ENCODE measurements around the gene IL1RN. TPM values are rescaled to one million over a fixed set of nuclear protein-coding genes. Genes with fewer than 3 reads are reported as not detected.

Gene IL1RN
- total and polyA plus RNA-seq, 2 donors (not counting 3 experiments of a cell fraction or from before 2014, with no cell fraction given): not detected

- intact Hi-C loops (cut with micrococcal nuclease) (no loop called here), dilution Hi-C loops (cut with MboI; ENCODE audit: extremely low pct_ligation_motif_present, low sequenced_read_pairs) (no loop called here)
- Histone ChIP-seq H2AFZ (ENCODE audit: low read depth, low read length) (no peak overlapping the region), H3K27ac (ENCODE audit: insufficient read depth, low read depth, low read length) (no peak overlapping the region), H3K27me3 (ENCODE audit: control insufficient read depth in 2 of 2, insufficient read depth in 2 of 2, low read length in 2 of 2) (peaks cover 0 to 24% of the 10 kb centered on the region in 2 experiments), H3K9me3 (replicated peaks; ENCODE audit: control insufficient read depth, insufficient read depth, low read length) (no peaks in the 10 kb centered on the region), H3K9me1 (replicated peaks; ENCODE audit: control insufficient read depth, extremely low read depth, insufficient read depth, low read length) (no peaks in the 10 kb centered on the region), H3K79me2 (ENCODE audit: control insufficient read depth, insufficient read depth, low read length) (no peaks in the 10 kb centered on the region), H3K36me3 (ENCODE audit: control insufficient read depth in 2 of 2, extremely low read depth in 1 of 2, insufficient read depth in 2 of 2, low read length in 2 of 2) (no peaks in the 10 kb centered on the region), H3K4me2 (ENCODE audit: insufficient read depth, low read length) (no peak overlapping the region), H3K9ac (replicated peaks; ENCODE audit: extremely low read depth, insufficient read depth, low read length) (no peak overlapping the region), H4K20me1 (replicated peaks; ENCODE audit: control insufficient read depth, extremely low read depth, insufficient read depth, low read length) (no peaks in the 10 kb centered on the region), H3K4me3 (replicated peaks in 1 of 3; ENCODE audit: insufficient read depth in 1 of 3, low read depth in 1 of 3, low read length in 3 of 3) (no peak overlapping the region), H3K4me1 (ENCODE audit: control insufficient read depth, extremely low read depth, insufficient read depth, low read length) (no peaks in the 10 kb centered on the region)
- CTCF ChIA-PET: interaction anchor here (1.2 to 2.6 kb wide), 2 partner anchors 8 to 31 kb away, joined by 4 to 8 read pairs; no protein-coding TSS in a partner anchor
- FAIRE-seq: no peak
- POLR2A ChIA-PET: no interaction called here
- no TSS peak for BruUV-seq (replicated peaks)
- no peak for DNase-seq (ENCODE audit: low read depth, low spot score)
- TF ChIP-seq CTCF (IDR thresholded peaks at IDR 0.05; ENCODE audit: extremely low read depth in 1 of 2, insufficient read depth in 1 of 2, low read depth in 1 of 2, low read length in 2 of 2) (no peak), JUN (IDR thresholded peaks at IDR 0.05; ENCODE audit: borderline replicate concordance, insufficient read depth, insufficient read length, low read depth) (no peak), FOS (IDR thresholded peaks at IDR 0.05; ENCODE audit: borderline replicate concordance, insufficient read depth, low read length) (no peak), EZH2 (IDR thresholded peaks at IDR 0.05; ENCODE audit: borderline replicate concordance, low read depth, low read length, severe bottlenecking) (no peak), GATA2 (IDR thresholded peaks at IDR 0.05; ENCODE audit: insufficient read depth, insufficient read length, low read depth, low read length) (no peak), POLR2AphosphoS5 (IDR thresholded peaks at IDR 0.05; ENCODE audit: insufficient read depth, low read depth, low read length) (no peak)
Observed at GRCh38 chr2:113169002-113169530, 41.7 kb downstream of the IL1RN start.
